ENCODE results near the gene ZSCAN10.

ZSCAN10 gene

DNA sequence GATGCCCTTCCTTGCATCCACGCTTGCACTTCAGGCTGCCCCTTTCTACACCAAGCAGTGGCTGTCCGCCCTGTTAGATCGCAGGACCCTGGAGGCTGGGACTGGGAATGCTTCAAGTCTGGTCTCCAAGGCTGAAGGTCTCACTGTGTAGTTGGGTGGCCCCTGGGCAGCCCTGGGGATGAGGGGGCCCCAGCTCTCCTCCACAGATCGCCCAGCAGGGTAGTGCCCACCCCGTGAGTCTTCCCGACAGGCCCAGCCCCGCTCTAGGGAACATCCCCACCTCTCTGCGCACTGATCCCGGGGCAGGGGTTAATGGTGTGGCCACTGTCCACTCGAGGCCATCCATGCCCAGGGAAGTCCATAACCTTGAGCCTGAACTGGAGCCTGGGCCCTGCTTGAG, 46.1 kb upstream of the ZSCAN10 start:
- ChIA-PET CTCF (interaction anchor here (1.0 to 11.2 kb wide), 2 partner anchors 14 to 85 kb away, joined by 3 to 189 read pairs; partner anchors contain the start of gene ZNF213), POLR2A (interaction anchor here (0.6 kb wide), 1 partner anchor 70 kb away, joined by 3 read pairs; no protein-coding TSS in a partner anchor)
- TF ChIP-seq, protein P1, sequence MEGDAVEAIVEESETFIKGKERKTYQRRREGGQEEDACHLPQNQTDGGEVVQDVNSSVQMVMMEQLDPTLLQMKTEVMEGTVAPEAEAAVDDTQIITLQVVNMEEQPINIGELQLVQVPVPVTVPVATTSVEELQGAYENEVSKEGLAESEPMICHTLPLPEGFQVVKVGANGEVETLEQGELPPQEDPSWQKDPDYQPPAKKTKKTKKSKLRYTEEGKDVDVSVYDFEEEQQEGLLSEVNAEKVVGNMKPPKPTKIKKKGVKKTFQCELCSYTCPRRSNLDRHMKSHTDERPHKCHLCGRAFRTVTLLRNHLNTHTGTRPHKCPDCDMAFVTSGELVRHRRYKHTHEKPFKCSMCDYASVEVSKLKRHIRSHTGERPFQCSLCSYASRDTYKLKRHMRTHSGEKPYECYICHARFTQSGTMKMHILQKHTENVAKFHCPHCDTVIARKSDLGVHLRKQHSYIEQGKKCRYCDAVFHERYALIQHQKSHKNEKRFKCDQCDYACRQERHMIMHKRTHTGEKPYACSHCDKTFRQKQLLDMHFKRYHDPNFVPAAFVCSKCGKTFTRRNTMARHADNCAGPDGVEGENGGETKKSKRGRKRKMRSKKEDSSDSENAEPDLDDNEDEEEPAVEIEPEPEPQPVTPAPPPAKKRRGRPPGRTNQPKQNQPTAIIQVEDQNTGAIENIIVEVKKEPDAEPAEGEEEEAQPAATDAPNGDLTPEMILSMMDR (IDR thresholded peaks at IDR 0.05; ENCODE audit: control extremely low read depth, extremely low read depth, low read depth, missing control alignments): no peak
- DNase-seq (ENCODE audit: extremely low spot score): no peak

DNA sequence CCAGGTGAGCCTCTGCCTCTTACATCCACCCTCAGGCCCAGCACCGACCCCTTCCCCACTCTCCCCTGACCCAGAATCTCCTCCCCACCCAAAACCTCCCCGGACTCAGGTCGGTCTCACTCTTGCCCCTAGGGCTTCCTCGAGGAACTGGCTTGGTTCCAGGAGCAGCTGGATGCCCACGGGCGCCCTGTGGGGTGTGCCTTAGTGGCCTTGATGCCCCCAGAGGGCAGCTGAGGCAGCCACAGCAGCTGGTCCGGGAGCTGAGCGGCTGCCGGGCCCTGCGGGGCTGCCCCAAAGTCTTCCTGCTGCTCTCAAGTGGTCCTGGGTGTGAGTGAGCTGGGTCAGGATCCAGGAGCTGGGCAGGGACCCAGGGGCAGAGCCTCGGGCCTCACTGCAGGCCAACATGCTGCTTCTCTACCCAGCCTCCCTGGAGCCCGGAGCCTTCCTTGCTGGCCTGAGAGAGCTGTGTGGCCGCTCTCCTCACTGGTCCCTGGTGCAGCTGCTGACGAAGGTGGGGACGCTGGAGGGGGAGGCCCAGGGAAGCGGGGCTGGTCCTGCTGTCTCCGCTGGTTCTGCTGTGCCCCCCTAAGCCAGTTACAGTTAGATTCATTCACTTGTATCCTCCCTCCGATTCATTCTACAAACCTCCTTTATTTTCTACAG, 45.4 kb upstream of the ZSCAN10 start:
- POLR2A ChIA-PET: interaction anchor here (0.6 kb wide), 1 partner anchor 70 kb away, joined by 3 read pairs; no protein-coding TSS in a partner anchor
- no peak for DNase-seq (ENCODE audit: extremely low spot score)
- CTCF ChIA-PET: interaction anchor here (11.2 kb wide), 1 partner anchor 13 kb away, joined by 189 read pairs; the partner anchor contains the start of gene ZNF213
- TF ChIP-seq, protein P1 (IDR thresholded peaks at IDR 0.05; ENCODE audit: control extremely low read depth, extremely low read depth, low read depth, missing control alignments): no peak

DNA sequence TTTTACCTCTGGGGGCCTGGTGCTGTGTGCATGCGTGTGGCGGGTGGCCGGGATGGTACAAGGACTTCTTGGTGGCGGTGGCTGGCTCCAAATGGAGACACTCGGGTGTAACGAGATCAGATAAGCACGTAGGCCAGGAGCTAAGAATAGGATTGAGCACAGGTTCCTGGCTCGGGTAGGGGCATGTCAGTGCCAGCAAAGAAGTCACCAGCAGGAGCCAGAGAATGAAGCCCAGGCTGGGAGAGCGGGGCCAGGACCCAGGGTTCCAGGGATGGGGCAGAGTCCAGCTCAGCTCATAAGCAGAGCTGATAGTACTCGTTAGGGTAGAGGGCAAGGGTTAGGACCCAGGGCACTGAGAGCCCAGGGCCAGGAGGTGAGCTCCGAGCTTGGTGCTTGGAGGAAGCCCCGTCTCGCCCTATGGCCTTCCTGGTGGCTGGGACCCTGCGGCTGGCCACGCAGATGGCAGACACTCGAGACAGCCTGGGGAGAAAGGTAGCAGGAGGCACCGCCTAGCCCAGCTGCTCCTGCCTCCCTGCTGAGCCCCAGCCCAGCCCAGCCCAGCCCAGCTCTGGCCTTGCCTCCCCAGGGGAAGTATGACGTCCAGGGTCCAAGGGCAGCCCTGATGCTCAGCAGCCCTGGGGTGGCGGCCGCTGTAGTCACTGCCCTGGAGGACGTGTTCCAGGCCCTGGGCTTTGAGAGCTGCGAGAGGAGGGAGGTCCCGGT, 44.7 kb upstream of the ZSCAN10 start:
- ChIA-PET POLR2A (interaction anchor here (0.6 kb wide), 1 partner anchor 9 kb away, joined by 3 read pairs; the partner anchor contains the start of gene ZNF213), CTCF (interaction anchor here (11.2 kb wide), 1 partner anchor 12 kb away, joined by 189 read pairs; the partner anchor contains the start of gene ZNF213)
- DNase-seq (ENCODE audit: extremely low spot score): no peak
- TF ChIP-seq, protein P1 (IDR thresholded peaks at IDR 0.05; ENCODE audit: control extremely low read depth, extremely low read depth, low read depth, missing control alignments): no peak

DNA sequence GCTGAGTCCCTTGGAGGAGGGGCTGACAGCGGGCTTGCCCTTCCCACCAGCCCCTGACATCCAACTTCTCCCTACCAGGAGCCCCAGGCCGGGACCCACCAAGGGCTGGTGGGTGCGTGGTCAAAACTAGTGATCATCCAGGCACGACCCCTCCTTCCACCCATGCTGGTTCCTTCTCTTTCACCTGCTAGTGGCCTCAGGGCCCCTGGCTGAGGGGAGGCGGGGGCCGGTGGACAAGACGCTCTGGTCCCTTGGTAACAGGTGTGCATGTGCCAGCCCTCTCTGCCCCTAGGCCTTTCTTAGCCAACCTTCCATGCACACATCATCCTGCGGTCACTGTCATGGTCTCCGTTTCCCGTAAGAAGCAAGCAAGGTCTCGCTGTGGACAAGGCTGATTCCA, 44.1 kb upstream of the ZSCAN10 start:
- CTCF ChIA-PET: interaction anchor here (11.2 kb wide), 1 partner anchor 12 kb away, joined by 189 read pairs; the partner anchor contains the start of gene ZNF213
- DNase-seq (ENCODE audit: extremely low spot score): no peak
- POLR2A ChIA-PET: no interaction called here
- TF ChIP-seq, protein P1 (IDR thresholded peaks at IDR 0.05; ENCODE audit: control extremely low read depth, extremely low read depth, low read depth, missing control alignments): no peak

DNA sequence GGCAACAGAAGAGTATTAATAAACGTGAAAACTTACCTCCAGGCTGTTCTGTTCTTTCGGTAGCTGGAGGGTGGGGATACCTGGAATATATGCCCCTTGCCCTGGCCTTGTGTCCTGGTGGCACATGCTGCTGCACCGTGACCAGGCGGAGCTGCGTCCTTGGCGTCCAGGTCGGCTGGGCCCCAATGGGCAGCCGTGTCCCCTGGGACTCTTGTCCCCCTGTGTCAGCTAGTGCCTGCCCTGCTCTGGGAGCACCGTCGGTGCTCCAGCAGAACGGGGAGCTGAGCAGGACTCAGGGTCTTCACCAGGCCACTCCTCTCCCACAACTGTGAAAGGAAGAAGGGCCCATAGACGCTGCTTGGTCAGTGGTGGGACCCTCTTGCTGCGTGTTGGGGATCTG, 43.7 kb upstream of the ZSCAN10 start:
- no peak for DNase-seq (ENCODE audit: extremely low spot score)
- ChIA-PET CTCF (interaction anchor here (11.2 kb wide), 1 partner anchor 11 kb away, joined by 189 read pairs; the partner anchor contains the start of gene ZNF213), POLR2A (no interaction called here)
- TF ChIP-seq, protein P1 (IDR thresholded peaks at IDR 0.05; ENCODE audit: control extremely low read depth, extremely low read depth, low read depth, missing control alignments): no peak

DNA sequence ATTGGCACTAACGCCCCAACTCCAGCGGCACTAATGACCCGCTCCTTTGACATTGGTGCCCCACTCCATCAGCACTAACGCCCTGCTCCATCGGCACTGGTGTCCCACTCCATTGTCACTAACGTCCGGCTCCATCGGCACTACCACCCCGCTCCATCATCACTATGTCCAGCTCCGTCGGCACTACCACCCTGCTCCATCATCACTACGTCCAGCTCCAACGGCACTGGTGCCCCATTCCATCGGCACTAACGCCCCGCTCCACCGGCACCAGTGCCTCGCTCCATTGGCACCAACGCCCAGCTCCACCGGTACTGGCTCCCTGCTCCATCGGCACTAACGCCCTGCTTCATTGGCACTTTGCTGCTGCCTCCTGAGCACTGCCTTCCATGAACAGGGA, 43.2 kb upstream of the ZSCAN10 start:
- TF ChIP-seq, protein P1 (IDR thresholded peaks at IDR 0.05; ENCODE audit: control extremely low read depth, extremely low read depth, low read depth, missing control alignments): no peak
- DNase-seq (ENCODE audit: extremely low spot score): no peak
- CTCF ChIA-PET: interaction anchor here (11.2 kb wide), 1 partner anchor 11 kb away, joined by 189 read pairs; the partner anchor contains the start of gene ZNF213

More for the DNA sequence above, 43.2 kb upstream of the ZSCAN10 start:
- POLR2A ChIA-PET: no interaction called here

Data from GM10248 (cell line).